H1 (cell line): ENCODE data around the gene RICTOR. TPM values are rescaled to one million over a fixed set of nuclear protein-coding genes. Genes with fewer than 3 reads are reported as not detected.

ENCODE experiments used
- CTCF ChIA-PET: fragments of 300-600 bp; sonication (Branson Sonifier 250); formaldehyde crosslinking; loops from one replicate; lab custom pipeline; 2021; ENCODE audit not compliant: partially characterized antibody; lab: Charles Lee
- POLR2A ChIA-PET: fragments of 300-600 bp; sonication (Branson Sonifier 250); formaldehyde crosslinking; loops from one replicate; lab custom pipeline; 2021; ENCODE audit warnings: inconsistent platforms; ENCODE audit not compliant: partially characterized antibody; lab: Charles Lee
- DNase-seq, 2 experiments: peaks; one replicate each; pipeline versions ENCODE4 v3.0.0 to v3.0.0-alpha.2; 2010 to 2022; ENCODE audit warnings: low spot score in 2 of 2, low read depth in 1 of 2, mixed read lengths in 1 of 2
- FAIRE-seq: peaks from 2 replicates; lab custom pipeline; 2011; peaks lifted over from hg19 to GRCh38; lab: Jason Lieb, UNC
- H2AFZ ChIP-seq: 2 replicates; pipeline ENCODE4 v1.8.1; 2012; ENCODE audit warnings: low read length, inconsistent platforms
- H2AK5ac ChIP-seq: 2 replicates; pipeline ENCODE4 v1.6.1; 2013; ENCODE audit warnings: low read depth, low read length
- H2BK120ac ChIP-seq: replicated peaks from 2 replicates; pipeline ENCODE3; 2013; ENCODE audit warnings: low read depth, low read length, inconsistent platforms
- H2BK12ac ChIP-seq: 2 replicates; pipeline ENCODE4 v1.6.1; 2013; ENCODE audit warnings: low read depth, low read length
- H2BK15ac ChIP-seq: 2 replicates; pipeline ENCODE4 v1.6.1; 2013; ENCODE audit warnings: low read length
- H2BK20ac ChIP-seq: 2 replicates; pipeline ENCODE4 v1.6.1; 2013; ENCODE audit warnings: low read length
- H2BK5ac ChIP-seq: 2 replicates; pipeline ENCODE4 v1.6.1; 2013; ENCODE audit warnings: low read depth, low read length
- H3K14ac ChIP-seq: 2 replicates; pipeline ENCODE4 v1.6.1; 2013; ENCODE audit warnings: inconsistent platforms; ENCODE audit not compliant: insufficient read length
- H3K18ac ChIP-seq: 2 replicates; pipeline ENCODE4 v1.6.1; 2013; ENCODE audit warnings: low read length; ENCODE audit errors: extremely low read depth
- H3K23ac ChIP-seq: 2 replicates; pipeline ENCODE4 v1.6.1; 2013; ENCODE audit warnings: inconsistent platforms; ENCODE audit not compliant: insufficient read length
- H3K23me2 ChIP-seq: 2 replicates; pipeline ENCODE4 v1.6.1; 2013; ENCODE audit warnings: low read depth, low read length
- H3K27ac ChIP-seq: 2 replicates; pipeline ENCODE4 v1.6.1; 2011; ENCODE audit warnings: low read depth, low read length, inconsistent platforms
- H3K27me3 ChIP-seq, 4 experiments: replicated peaks in 1 of 4; 1 replicate in 1 of 4; 2 replicates in 3 of 4; pipeline versions ENCODE4 v1.6.1 to v1.8.1; 2011 to 2013; ENCODE audit warnings: low read length in 3 of 4, mild to moderate bottlenecking in 3 of 4, inconsistent platforms in 2 of 4, mixed read lengths in 2 of 4, moderate library complexity in 1 of 4; ENCODE audit not compliant: control insufficient read depth in 3 of 4, insufficient read depth in 3 of 4; ENCODE audit errors: extremely low read depth in 1 of 4
- H3K36me3 ChIP-seq, 4 experiments: 2 replicates each; pipeline versions ENCODE4 v1.6.1 to v1.8.1; 2011 to 2013; ENCODE audit warnings: mild to moderate bottlenecking in 4 of 4, low read length in 3 of 4, moderate library complexity in 2 of 4, control low read depth in 1 of 4, inconsistent platforms in 1 of 4; ENCODE audit not compliant: insufficient read depth in 4 of 4, control insufficient read depth in 2 of 4
- H3K4ac ChIP-seq: replicated peaks from 2 replicates; pipeline ENCODE3; 2013; ENCODE audit warnings: low read length, low read depth, mixed read lengths, inconsistent platforms; ENCODE audit not compliant: insufficient read length
- H3K4me1 ChIP-seq, 4 experiments: replicated peaks in 1 of 4; 1 replicate in 1 of 4; 2 replicates in 3 of 4; pipeline versions ENCODE4 v1.6.1 to v1.8.1; 2011 to 2013; ENCODE audit warnings: low read length in 3 of 4, inconsistent platforms in 2 of 4, mixed read lengths in 1 of 4; ENCODE audit not compliant: insufficient read depth in 4 of 4, control insufficient read depth in 3 of 4
- H3K4me2 ChIP-seq, 2 experiments: 2 replicates each; pipeline versions ENCODE4 v1.6.1 to v1.8.1; 2011 to 2013; ENCODE audit warnings: low read depth in 2 of 2, low read length in 2 of 2, control low read depth in 1 of 2, inconsistent platforms in 1 of 2, mild to moderate bottlenecking in 1 of 2; ENCODE audit not compliant: insufficient read depth in 1 of 2
- H3K4me3 ChIP-seq, 4 experiments: fragments of 200-600, 300-600 bp in 1 of 4; sonication (generic), shearing (Covaris generic), sonication (Bioruptor Twin) in 1 of 4; 2 replicates each; pipeline versions ENCODE4 v1.5.1 to v1.8.1; 2011 to 2016; ENCODE audit warnings: low read length in 4 of 4, low read depth in 3 of 4, control low read depth in 2 of 4, inconsistent platforms in 2 of 4, mild to moderate bottlenecking in 2 of 4, mixed read lengths in 1 of 4, moderate library complexity in 1 of 4; ENCODE audit not compliant: insufficient read depth in 2 of 4; ENCODE audit errors: extremely low read depth in 1 of 4
- H3K56ac ChIP-seq: replicated peaks from 2 replicates; pipeline ENCODE3; 2013; ENCODE audit warnings: low read depth, mild to moderate bottlenecking, mixed read lengths, low read length, inconsistent platforms; ENCODE audit not compliant: insufficient read length
- H3K79me1 ChIP-seq: 2 replicates; pipeline ENCODE4 v1.6.1; 2013; ENCODE audit warnings: low read depth, low read length, control low read depth
- H3K79me2 ChIP-seq, 2 experiments: 2 replicates each; pipeline versions ENCODE4 v1.6.1 to v1.8.1; 2012 to 2013; ENCODE audit warnings: low read length in 2 of 2, mild to moderate bottlenecking in 2 of 2, inconsistent platforms in 1 of 2; ENCODE audit not compliant: insufficient read depth in 2 of 2, control insufficient read depth in 1 of 2
- H3K9ac ChIP-seq, 4 experiments: replicated peaks in 1 of 4; 1 replicate in 1 of 4; 2 replicates in 3 of 4; pipeline versions ENCODE4 v1.6.1 to v1.8.1; 2011 to 2013; ENCODE audit warnings: low read depth in 3 of 4, low read length in 3 of 4, control low read depth in 2 of 4, mild to moderate bottlenecking in 2 of 4, moderate library complexity in 2 of 4, inconsistent platforms in 1 of 4; ENCODE audit errors: extremely low read depth in 1 of 4
- H3K9me3 ChIP-seq, 2 experiments: 2 replicates each; pipeline versions ENCODE4 v1.6.1 to v1.8.1; 2012 to 2013; ENCODE audit warnings: mild to moderate bottlenecking in 2 of 2, moderate library complexity in 2 of 2, control low read depth in 1 of 2, inconsistent platforms in 1 of 2, low read depth in 1 of 2, low read length in 1 of 2, mixed read lengths in 1 of 2; ENCODE audit not compliant: insufficient read depth in 2 of 2
- H4K20me1 ChIP-seq, 2 experiments: replicated peaks in 1 of 2; 2 replicates each; pipeline versions ENCODE3 to v1.8.1; 2011 to 2013; ENCODE audit warnings: inconsistent platforms in 2 of 2, low read length in 2 of 2, mild to moderate bottlenecking in 1 of 2; ENCODE audit not compliant: insufficient read depth in 2 of 2, control insufficient read depth in 1 of 2
- H4K5ac ChIP-seq: 2 replicates; pipeline ENCODE4 v1.6.1; 2013; ENCODE audit warnings: low read length, low read depth, mixed read lengths, inconsistent platforms; ENCODE audit not compliant: insufficient read length
- H4K8ac ChIP-seq: 2 replicates; pipeline ENCODE4 v1.8.0; 2013; ENCODE audit warnings: mild to moderate bottlenecking, moderate library complexity, low read length, inconsistent platforms; ENCODE audit not compliant: insufficient read depth; ENCODE audit errors: extremely low read depth
- H4K91ac ChIP-seq: replicated peaks from 2 replicates; pipeline ENCODE3; 2013; ENCODE audit warnings: low read length, mixed read lengths, inconsistent platforms; ENCODE audit not compliant: insufficient read length
- ASH2L ChIP-seq: fragments of 200-600, 300-600 bp; sonication (generic); IDR thresholded peaks from one replicate; pipeline ENCODE4 v1.7.1; 2017; ENCODE audit warnings: low read length
- BACH1 ChIP-seq: IDR thresholded peaks from 2 replicates; pipeline ENCODE4 v1.6.1; 2012; ENCODE audit warnings: low read length, improper control_type of control experiment
- BRCA1 ChIP-seq: IDR thresholded peaks from 2 replicates; pipeline ENCODE4 v1.6.1; 2012; ENCODE audit warnings: low read depth, low read length, improper control_type of control experiment
- GTF2F1 ChIP-seq: IDR thresholded peaks from 2 replicates; pipeline ENCODE4 v1.6.1; 2012; ENCODE audit warnings: low read depth, low read length, improper control_type of control experiment, borderline replicate concordance
- HDAC2 ChIP-seq, 2 experiments: fragments of 300-600 bp in 1 of 2; sonication (generic) in 1 of 2; IDR thresholded peaks; 2 replicates each; pipeline ENCODE4 v1.6.1; 2011 to 2012; ENCODE audit warnings: low read depth in 2 of 2, low read length in 2 of 2, mild to moderate bottlenecking in 2 of 2, moderate library complexity in 2 of 2, borderline replicate concordance in 1 of 2, inconsistent platforms in 1 of 2
- NANOG ChIP-seq: IDR thresholded peaks from 2 replicates; pipeline ENCODE4 v1.6.1; 2011; ENCODE audit warnings: low read length, low read depth, mild to moderate bottlenecking, inconsistent platforms; ENCODE audit not compliant: insufficient read depth, poor library complexity, severe bottlenecking
- SAP30 ChIP-seq: fragments of 300-600 bp; sonication (generic); IDR thresholded peaks from 2 replicates; pipeline ENCODE4 v1.7.1; 2012; ENCODE audit warnings: low read length, moderate library complexity, mild to moderate bottlenecking, inconsistent platforms; ENCODE audit not compliant: insufficient read depth, insufficient replicate concordance
- SIN3A ChIP-seq, 2 experiments: IDR thresholded peaks in 1 of 2; conservative IDR thresholded peaks in 1 of 2; 2 replicates each; pipeline ENCODE4 v1.6.1; 2011 to 2012; ENCODE audit warnings: low read length in 2 of 2, improper control_type of control experiment in 1 of 2, low read depth in 1 of 2, mild to moderate bottlenecking in 1 of 2
- SIRT6 ChIP-seq: IDR thresholded peaks from one replicate; pipeline ENCODE4 v1.7.1; 2012; ENCODE audit warnings: low read length, inconsistent platforms
- TAF1 ChIP-seq: IDR thresholded peaks from 2 replicates; pipeline ENCODE4 v1.6.1; 2011; ENCODE audit warnings: mild to moderate bottlenecking, low read depth, low read length
- whole genome bisulfite sequencing, 2 experiments: shearing (Covaris generic) in 1 of 2; methylation state at CpG; one replicate each; pipeline versions ENCODE4 v1.1.6 to v1.1.7; 2013 to 2015; ENCODE audit warnings: low lambda C conversion rate in 2 of 2, mixed read lengths in 2 of 2, inconsistent platforms in 1 of 2, low coverage in 1 of 2, missing lambda C conversion rate in 1 of 2; ENCODE audit not compliant: insufficient replicate concordance in 2 of 2, insufficient coverage in 1 of 2, insufficient read length in 1 of 2; ENCODE audit errors: extremely low coverage in 1 of 2, missing lambda C conversion rate in 1 of 2; 5-methylcytosine and 5-hydroxymethylcytosine counted together
- polyA plus RNA-seq, 7 experiments: library from polyadenylated mRNA; depleted of rRNA in 3 of 7; stranded (reverse) in 5 of 7; unstranded in 2 of 7; fragments of >200 nt in 5 of 7; fragments of 200-250 nt in 2 of 7; gene quantifications; 1 replicate in 5 of 7; 2 replicates in 1 of 7; 4 replicates in 1 of 7; pipeline versions ENCODE4 v1.2.1 to v1.2.3, GENCODE V29; 2011 to 2013; ENCODE audit warnings: missing spikeins in 2 of 7, mixed read lengths in 2 of 7
- total RNA-seq: library from RNA; stranded (reverse); fragmentation: NEBNext Ultra II Directional; extraction: Animal tissue kit (Norgen Biotek cat#: 25700); gene quantifications from 2 replicates; pipeline ENCODE4 v1.2.1, GENCODE V29; 2021

Gene RICTOR
- total and polyA plus RNA-seq, 2 of the 8 experiments (the other 6 are each of a cell fraction or from before 2014, with no cell fraction given), result 4.3 to 26.6 TPM

DNA sequence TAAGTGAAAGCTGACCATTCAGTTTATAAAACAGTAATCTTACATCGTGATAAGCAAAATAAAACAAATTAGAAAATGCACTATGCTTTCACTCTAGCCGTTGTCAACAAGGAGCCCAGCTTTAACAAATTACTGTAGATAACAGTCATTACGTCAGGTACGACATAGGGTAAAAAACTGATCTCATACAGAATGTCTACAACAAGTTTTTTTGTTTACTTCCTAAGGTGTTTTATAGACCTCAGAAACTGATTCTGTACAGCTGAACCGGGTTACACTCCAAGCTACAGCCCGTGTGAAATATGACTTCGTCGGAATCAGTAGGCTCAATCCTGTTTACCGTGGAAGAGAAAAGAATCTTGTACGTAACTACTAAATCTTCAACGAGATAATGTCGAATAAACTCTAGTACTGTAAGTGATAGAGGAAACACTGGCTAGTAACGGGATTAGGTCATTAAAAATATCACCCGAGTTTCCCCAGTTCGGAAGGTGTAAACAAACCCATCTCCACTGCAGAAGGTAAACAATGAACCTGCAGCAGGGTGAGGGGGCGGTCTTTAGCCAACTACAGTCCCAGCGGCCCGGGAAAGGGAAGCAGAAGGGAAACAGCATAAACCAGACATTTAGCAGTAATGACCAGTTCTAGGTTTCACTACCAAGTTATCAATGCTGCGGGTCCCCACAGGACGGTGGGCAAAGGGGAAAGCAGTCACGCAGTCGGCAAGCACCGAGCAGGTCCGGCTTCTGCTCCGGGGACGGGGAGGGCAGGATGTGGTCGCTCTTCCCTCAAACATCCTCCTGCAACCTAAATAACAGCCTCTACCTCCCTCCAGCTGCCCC, 1.1 kb downstream of the RICTOR start:
- no peak overlapping the region for H2BK20ac ChIP-seq
- H3K36me3 ChIP-seq, result no peaks in the 10 kb centered on the region; a peak in 1 of 8 replicates
- H3K4ac ChIP-seq, result no peak overlapping the region
- H4K91ac ChIP-seq, result peak overlapping the region; percentile 80
- peak overlapping the region; percentile 97; the same call in 1 of the 2 replicates for H4K8ac ChIP-seq
- peaks cover 10% of the 10 kb centered on the region for H3K23me2 ChIP-seq
- ChIA-PET CTCF (interaction anchor here (0.7 to 2.3 kb wide), 4 partner anchors 8 to 75 kb away, joined by 3 to 13 read pairs (median 3); no protein-coding TSS in a partner anchor), POLR2A (interaction anchor here (1.1 to 1.5 kb wide), 3 partner anchors 12 to 226 kb away, joined by 3 to 4 read pairs (median 3); no protein-coding TSS in a partner anchor)
- 16% methylated on average over 25 of the region's 27 CpGs; no CpG with 5 or more reads in 1 of the 2 experiments for WGBS, 2 experiments
- H3K14ac ChIP-seq, result no peak overlapping the region
- peak overlapping the region; percentile 74 to 89 for H3K4me2 ChIP-seq
- peak overlapping the region; percentile 88 for H2BK5ac ChIP-seq
- peak overlapping the region; percentile 63 to 98 (median 89) for H3K9ac ChIP-seq
- H2BK15ac ChIP-seq, result no peak overlapping the region
- H4K20me1 ChIP-seq, result no peaks in the 10 kb centered on the region
- peak overlapping the region; percentile 60 for H3K18ac ChIP-seq
- no peaks in the 10 kb centered on the region for H3K79me1 ChIP-seq
- peaks cover 0 to 3% (median under 1%) of the 10 kb centered on the region in 4 experiments; a peak in 3 of 7 replicates for H3K4me1 ChIP-seq
- H3K56ac ChIP-seq, result peak overlapping the region; percentile 84
- H3K27me3 ChIP-seq, result no peaks in the 10 kb centered on the region
- no peak overlapping the region for H3K23ac ChIP-seq
- peak overlapping the region; percentile 70; the same call in 1 of the 2 replicates for H2AFZ ChIP-seq
- peak overlapping the region; percentile 79 to 99 (median 91) for H3K4me3 ChIP-seq
- peak overlapping the region; percentile 47 for H2BK120ac ChIP-seq
- H2AK5ac ChIP-seq, result no peak overlapping the region
- no peaks in the 10 kb centered on the region for H3K9me3 ChIP-seq
- peak overlapping the region; percentile 82 for H3K27ac ChIP-seq
- DNase-seq (peak in 1 of 2 experiments; percentile 74), FAIRE-seq (no peak)
- H3K79me2 ChIP-seq, result peaks cover 0 to 46% of the 10 kb centered on the region in 2 experiments; a peak in 3 of 4 replicates
- H4K5ac ChIP-seq, result peak overlapping the region; percentile 92
- H2BK12ac ChIP-seq, result peak overlapping the region; percentile 60; the same call in 1 of the 2 replicates
- TF ChIP-seq NANOG (no peak), HDAC2 (IDR thresholded peaks at IDR 0.05; ENCODE audit: borderline replicate concordance in 1 of 2, low read depth in 2 of 2, low read length in 2 of 2) (no peak), SIN3A (conservative IDR thresholded peaks at IDR 0.05 in 1 of 2, IDR thresholded peaks at IDR 0.05 in 1 of 2; ENCODE audit: low read depth in 1 of 2, low read length in 2 of 2) (peak in 1 of 2 experiments; percentile 75; a peak in 1 of 4 replicates), TAF1 (peak; percentile 65; the same call in 1 of the 2 replicates), SIRT6 (no peak), BACH1 (0 out of 2 replicates have a peak, but pooled peaks have one; percentile 14), ASH2L (peak; percentile 77), SAP30 (peak; percentile 54), BRCA1 (no peak), GTF2F1 (no peak)
